K562 (cell line): ENCODE results near the gene PAK1IP1. TPM values are rescaled to one million over a fixed set of nuclear protein-coding genes. Genes with fewer than 3 reads are reported as not detected.
A peak's percentile ranks its signal among the peaks of the same experiment; 100 is the strongest.

Experiments used
- ASH1L ChIP-seq: fragments of 450-650 bp; IDR thresholded peaks from 2 replicates; pipeline ENCODE4 v1.6.1; 2018; ENCODE audit warnings: borderline replicate concordance, mild to moderate bottlenecking, low read depth; ENCODE audit not compliant: partially characterized antibody
- DDX20 ChIP-seq: fragments of 450-650 bp; IDR thresholded peaks from 2 replicates; pipeline ENCODE4 v1.6.1; 2016; ENCODE audit warnings: missing genetic modification characterization, low read depth, mild to moderate bottlenecking, missing compliant biosample characterization, moderate library complexity
- DPF2 ChIP-seq: fragments of 450-650 bp; IDR thresholded peaks from 2 replicates; pipeline ENCODE4 v1.6.1; 2016
- ELF2 ChIP-seq: fragments of 250-450 bp; sonication (Bioruptor Pico); IDR thresholded peaks from 2 replicates; pipeline ENCODE4 v1.5.0; 2021; ENCODE audit warnings: mild to moderate bottlenecking
- ERF ChIP-seq: fragments of 450-650 bp; formaldehyde crosslinking; IDR thresholded peaks from 2 replicates; pipeline ENCODE4 v1.4.0; 2020; ENCODE audit warnings: mild to moderate bottlenecking, mixed read lengths
- FOXK1 ChIP-seq: sonication (generic); formaldehyde crosslinking; IDR thresholded peaks from 2 replicates; pipeline ENCODE4 v1.8.0; 2022; ENCODE audit warnings: missing genetic modification reagents, mild to moderate bottlenecking, borderline replicate concordance
- HMGN3 ChIP-seq: IDR thresholded peaks from 2 replicates; pipeline ENCODE4 v1.6.1; 2011; ENCODE audit warnings: borderline replicate concordance, low read depth, mild to moderate bottlenecking, mixed read lengths, low read length; ENCODE audit not compliant: insufficient read length; ENCODE audit errors: extremely low read depth
- NR2C1 ChIP-seq, 2 experiments: fragments of 450-650 bp; IDR thresholded peaks; 2 replicates each; pipeline ENCODE4 v1.6.1; 2017; ENCODE audit warnings: mild to moderate bottlenecking in 2 of 2, antibody characterized with exemption in 1 of 2, inconsistent platforms in 1 of 2, missing compliant biosample characterization in 1 of 2, missing genetic modification characterization in 1 of 2
- OTX1 ChIP-seq: fragments of 450-650 bp; formaldehyde crosslinking; IDR thresholded peaks from 2 replicates; pipeline ENCODE4 v1.4.0; 2022; ENCODE audit warnings: mild to moderate bottlenecking
- PATZ1 ChIP-seq: fragments of 250-450 bp; sonication (Bioruptor Pico); IDR thresholded peaks from 2 replicates; pipeline ENCODE4 v1.5.0; 2020; ENCODE audit warnings: mild to moderate bottlenecking, borderline replicate concordance
- RB1 ChIP-seq: fragments of 450-650 bp; IDR thresholded peaks from 2 replicates; pipeline ENCODE4 v1.6.1; 2017; ENCODE audit warnings: low read depth, mild to moderate bottlenecking
- RFX7 ChIP-seq: fragments of 250-450 bp; sonication (Bioruptor Pico); IDR thresholded peaks from 2 replicates; pipeline ENCODE4 v1.5.1; 2021; ENCODE audit warnings: mild to moderate bottlenecking
- SLC30A9 ChIP-seq: fragments of 250-450 bp; sonication (Bioruptor Pico); IDR thresholded peaks from 2 replicates; pipeline ENCODE4 v1.8.0; 2022; ENCODE audit warnings: mild to moderate bottlenecking, moderate library complexity
- TARDBP ChIP-seq: fragments of 450-650 bp; IDR thresholded peaks from 2 replicates; pipeline ENCODE4 v1.6.1; 2016
- USF1 ChIP-seq: sonication (generic); formaldehyde crosslinking; IDR thresholded peaks from 2 replicates; pipeline ENCODE4 v1.9.0; 2022; ENCODE audit warnings: mild to moderate bottlenecking, missing genetic modification reagents
- ZNF511 ChIP-seq: sonication (generic); formaldehyde crosslinking; IDR thresholded peaks from 2 replicates; pipeline ENCODE4 v1.8.0; 2022; ENCODE audit warnings: mild to moderate bottlenecking, missing genetic modification reagents
- polyA plus RNA-seq, 8 experiments: library from polyadenylated mRNA; depleted of rRNA in 4 of 8; stranded (reverse) in 5 of 8; unstranded in 3 of 8; fragments of >200 nt; fragmentation: Nextera tagmentation in 2 of 8; fragmentation: Illumina TruSeq in 1 of 8; extraction: Ambion mirVana in 2 of 8; extraction: Trizol in 1 of 8; gene quantifications; 2 replicates each; pipeline versions ENCODE4 v1.2.1 to v1.2.3, GENCODE V29; 2011 to 2014; ENCODE audit warnings: inconsistent platforms in 1 of 8, missing spikeins in 1 of 8
- total RNA-seq, 7 experiments: library from RNA; depleted of rRNA in 6 of 7; stranded (reverse); fragments of >200 nt in 6 of 7; fragmentation: Illumina TruSeq in 2 of 7; extraction: Trizol in 2 of 7; gene quantifications; 2 replicates each; pipeline versions ENCODE4 v1.2.1 to v1.2.3, GENCODE V29; 2011 to 2021; ENCODE audit warnings: low replicate concordance in 1 of 7
- TF ChIP-seq, protein P1 (sequence below): sonication (generic); formaldehyde crosslinking; IDR thresholded peaks from 2 replicates; pipeline ENCODE4 v1.8.1; 2023; ENCODE audit warnings: mild to moderate bottlenecking, missing genetic modification reagents
- TF ChIP-seq, protein P2 (sequence below): fragments of 250-450 bp; sonication (Bioruptor Pico); IDR thresholded peaks from 2 replicates; pipeline ENCODE4 v1.8.0; 2022; ENCODE audit warnings: moderate library complexity, mild to moderate bottlenecking, inconsistent platforms
- TF ChIP-seq, protein P3 (sequence below): fragments of 450-650 bp; IDR thresholded peaks from 2 replicates; pipeline ENCODE4 v1.6.1; 2016; ENCODE audit warnings: low read depth, mild to moderate bottlenecking, moderate library complexity

Gene PAK1IP1
- total and polyA plus RNA-seq, 9 of the 15 experiments (the other 6 are each of a cell fraction or from before 2014, with no cell fraction given) = 50.0 to 200 (median 87.0) TPM

DNA sequence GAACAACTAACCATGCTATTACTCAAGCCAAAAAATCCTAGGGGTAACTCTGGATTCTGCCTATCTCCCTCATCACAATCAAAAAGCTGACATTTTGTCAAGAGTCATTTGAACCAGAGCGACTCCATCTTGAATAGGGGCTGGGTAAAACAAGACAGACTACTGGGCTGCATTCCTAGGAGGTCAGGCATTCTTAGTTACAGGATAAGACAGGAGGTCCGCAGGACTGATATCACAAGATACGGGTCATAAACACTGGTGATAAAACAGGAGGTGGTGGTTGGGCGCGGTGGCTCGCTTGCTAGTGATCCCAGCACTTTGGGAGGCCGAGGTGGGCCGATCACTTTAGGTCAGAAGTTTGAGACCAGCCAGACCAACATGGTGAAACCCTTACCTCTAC lies 32.6 kb upstream of the PAK1IP1 start (continued):
- TF ChIP-seq, protein P1, sequence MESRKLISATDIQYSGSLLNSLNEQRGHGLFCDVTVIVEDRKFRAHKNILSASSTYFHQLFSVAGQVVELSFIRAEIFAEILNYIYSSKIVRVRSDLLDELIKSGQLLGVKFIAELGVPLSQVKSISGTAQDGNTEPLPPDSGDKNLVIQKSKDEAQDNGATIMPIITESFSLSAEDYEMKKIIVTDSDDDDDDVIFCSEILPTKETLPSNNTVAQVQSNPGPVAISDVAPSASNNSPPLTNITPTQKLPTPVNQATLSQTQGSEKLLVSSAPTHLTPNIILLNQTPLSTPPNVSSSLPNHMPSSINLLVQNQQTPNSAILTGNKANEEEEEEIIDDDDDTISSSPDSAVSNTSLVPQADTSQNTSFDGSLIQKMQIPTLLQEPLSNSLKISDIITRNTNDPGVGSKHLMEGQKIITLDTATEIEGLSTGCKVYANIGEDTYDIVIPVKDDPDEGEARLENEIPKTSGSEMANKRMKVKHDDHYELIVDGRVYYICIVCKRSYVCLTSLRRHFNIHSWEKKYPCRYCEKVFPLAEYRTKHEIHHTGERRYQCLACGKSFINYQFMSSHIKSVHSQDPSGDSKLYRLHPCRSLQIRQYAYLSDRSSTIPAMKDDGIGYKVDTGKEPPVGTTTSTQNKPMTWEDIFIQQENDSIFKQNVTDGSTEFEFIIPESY (CRISPR knock-in tag) = no peak
- TF ChIP-seq OTX1 (CRISPR knock-in tag) = peak; percentile 70; the same call in 1 of the 2 replicates
- no peak for TF ChIP-seq FOXK1 (CRISPR knock-in tag)
- TF ChIP-seq ERF = peak; percentile 93; the same call in 1 of the 2 replicates
- TF ChIP-seq DDX20 (tag) = peak; percentile 89
- TF ChIP-seq TARDBP = no peak
- TF ChIP-seq USF1 (CRISPR knock-in tag) = no peak
- TF ChIP-seq, protein P2, sequence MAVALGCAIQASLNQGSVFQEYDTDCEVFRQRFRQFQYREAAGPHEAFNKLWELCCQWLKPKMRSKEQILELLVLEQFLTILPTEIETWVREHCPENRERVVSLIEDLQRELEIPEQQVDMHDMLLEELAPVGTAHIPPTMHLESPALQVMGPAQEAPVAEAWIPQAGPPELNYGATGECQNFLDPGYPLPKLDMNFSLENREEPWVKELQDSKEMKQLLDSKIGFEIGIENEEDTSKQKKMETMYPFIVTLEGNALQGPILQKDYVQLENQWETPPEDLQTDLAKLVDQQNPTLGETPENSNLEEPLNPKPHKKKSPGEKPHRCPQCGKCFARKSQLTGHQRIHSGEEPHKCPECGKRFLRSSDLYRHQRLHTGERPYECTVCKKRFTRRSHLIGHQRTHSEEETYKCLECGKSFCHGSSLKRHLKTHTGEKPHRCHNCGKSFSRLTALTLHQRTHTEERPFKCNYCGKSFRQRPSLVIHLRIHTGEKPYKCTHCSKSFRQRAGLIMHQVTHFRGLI = peak; percentile 93
- no peak for TF ChIP-seq SLC30A9
- peak; percentile 92; the same call in 1 of the 2 replicates for TF ChIP-seq PATZ1
- no peak for TF ChIP-seq HMGN3
- TF ChIP-seq ZNF511 (CRISPR knock-in tag) = no peak
- no peak for TF ChIP-seq ASH1L
- no peak for TF ChIP-seq NR2C1 (IDR thresholded peaks at IDR 0.05)
- TF ChIP-seq NR2C1 (tag; IDR thresholded peaks at IDR 0.05) = peak; percentile 71
- no peak for TF ChIP-seq DPF2
- 0 out of 2 replicates have a peak, but pooled peaks have one; percentile 60 for TF ChIP-seq RFX7 (CRISPR knock-in tag)
- TF ChIP-seq ELF2 (CRISPR knock-in tag) = 0 out of 2 replicates have a peak, but pooled peaks have one; percentile 44
- TF ChIP-seq, protein P3, sequence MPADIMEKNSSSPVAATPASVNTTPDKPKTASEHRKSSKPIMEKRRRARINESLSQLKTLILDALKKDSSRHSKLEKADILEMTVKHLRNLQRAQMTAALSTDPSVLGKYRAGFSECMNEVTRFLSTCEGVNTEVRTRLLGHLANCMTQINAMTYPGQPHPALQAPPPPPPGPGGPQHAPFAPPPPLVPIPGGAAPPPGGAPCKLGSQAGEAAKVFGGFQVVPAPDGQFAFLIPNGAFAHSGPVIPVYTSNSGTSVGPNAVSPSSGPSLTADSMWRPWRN = no peak
- TF ChIP-seq RB1 = no peak
